WTC11 (cell line): Measurements from ENCODE around the gene FHAD1.

Experiments used
- CBFB ChIP-seq: sonication (generic); formaldehyde crosslinking; IDR thresholded peaks from 2 replicates; pipeline ENCODE4 v1.8.1; 2022; ENCODE audit warnings: mild to moderate bottlenecking, low read depth, missing genetic modification reagents
- CREB1 ChIP-seq: sonication (generic); formaldehyde crosslinking; IDR thresholded peaks from 2 replicates; pipeline ENCODE4 v1.8.0; 2023; ENCODE audit warnings: mild to moderate bottlenecking, missing genetic modification reagents
- E2F4 ChIP-seq: sonication (generic); formaldehyde crosslinking; IDR thresholded peaks from 2 replicates; pipeline ENCODE4 v1.8.1; 2022; ENCODE audit warnings: low read depth, mild to moderate bottlenecking, moderate library complexity, missing genetic modification reagents, borderline replicate concordance
- MYBL2 ChIP-seq: sonication (generic); formaldehyde crosslinking; IDR thresholded peaks from 2 replicates; pipeline ENCODE4 v1.8.1; 2023; ENCODE audit warnings: mild to moderate bottlenecking, moderate library complexity, missing genetic modification reagents
- SP1 ChIP-seq: sonication (generic); formaldehyde crosslinking; conservative IDR thresholded peaks from 2 replicates; pipeline ENCODE4 v1.8.1; 2022; ENCODE audit warnings: missing genetic modification reagents
- USF1 ChIP-seq: sonication (generic); formaldehyde crosslinking; IDR thresholded peaks from 2 replicates; pipeline ENCODE4 v1.8.0; 2022; ENCODE audit warnings: mild to moderate bottlenecking, missing genetic modification reagents
- ZBTB21 ChIP-seq: sonication (generic); formaldehyde crosslinking; IDR thresholded peaks from 2 replicates; pipeline ENCODE4 v1.8.1; 2023; ENCODE audit warnings: mild to moderate bottlenecking, missing genetic modification reagents, borderline replicate concordance
- ZNF121 ChIP-seq: sonication (generic); formaldehyde crosslinking; IDR thresholded peaks from 2 replicates; pipeline ENCODE4 v1.8.0; 2023; ENCODE audit warnings: missing genetic modification reagents
- ZNF423 ChIP-seq: fragments of 250-450 bp; sonication (Bioruptor Pico); IDR thresholded peaks from 2 replicates; pipeline ENCODE4 v2.1.2; 2022; ENCODE audit warnings: mild to moderate bottlenecking, moderate library complexity
- TF ChIP-seq, protein P1 (sequence below): fragments of 200-600 bp; IDR thresholded peaks from 2 replicates; pipeline ENCODE4 v1.8.0; 2022; ENCODE audit warnings: antibody characterized with exemption
- TF ChIP-seq, protein P2 (sequence below): sonication (generic); formaldehyde crosslinking; IDR thresholded peaks from 2 replicates; pipeline ENCODE4 v1.8.1; 2023; ENCODE audit warnings: mild to moderate bottlenecking, missing genetic modification reagents, moderate library complexity
- TF ChIP-seq, protein P3 (sequence below): sonication (generic); formaldehyde crosslinking; IDR thresholded peaks from 2 replicates; pipeline ENCODE4 v1.8.1; 2022; ENCODE audit warnings: low read depth, missing genetic modification reagents, borderline replicate concordance

DNA sequence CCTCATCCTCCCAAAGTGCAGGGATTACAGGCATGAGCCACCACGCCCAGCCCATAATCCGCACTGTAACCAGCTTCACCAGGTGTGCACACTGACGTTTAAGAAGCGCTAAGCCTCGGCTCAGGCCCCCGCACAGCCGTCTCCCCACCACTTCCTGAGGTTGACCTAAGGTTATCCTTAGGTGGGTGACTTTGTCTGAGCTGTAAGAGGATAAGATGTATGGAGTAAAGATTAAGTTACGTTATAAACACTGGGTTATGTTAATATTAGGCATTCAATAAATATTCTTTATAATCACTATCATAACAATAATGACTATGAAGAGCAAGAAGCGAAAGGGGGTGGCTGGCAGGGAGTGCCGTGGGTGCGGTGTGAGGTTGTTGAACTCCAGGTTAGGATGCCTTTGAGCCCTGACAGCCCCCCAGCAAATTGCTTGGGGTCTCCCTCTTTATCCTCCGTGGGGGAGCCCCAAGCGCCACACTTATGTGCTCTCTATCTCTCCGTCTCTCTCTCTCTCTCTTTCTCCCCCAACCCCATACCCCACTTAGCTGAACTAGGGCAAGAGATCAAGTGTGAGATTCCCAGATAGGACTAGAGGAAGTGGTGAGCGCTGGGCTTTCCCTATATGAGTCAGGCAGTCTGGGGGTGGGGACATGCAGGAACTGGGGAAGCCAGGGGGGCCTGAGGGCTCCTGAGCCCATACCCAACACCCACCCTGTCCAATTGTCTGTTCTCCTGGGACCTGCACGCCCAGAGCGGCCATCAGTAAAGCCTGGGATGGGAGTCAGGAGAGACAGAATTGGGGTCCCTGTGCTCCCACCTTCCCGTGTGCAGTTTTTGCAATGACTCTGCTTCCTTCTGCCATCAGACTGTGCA, 170.3 kb downstream of the FHAD1 start:
- TF ChIP-seq ZNF121 (CRISPR knock-in tag): no peak
- no peak for TF ChIP-seq SP1 (CRISPR knock-in tag)
- TF ChIP-seq, protein P1, sequence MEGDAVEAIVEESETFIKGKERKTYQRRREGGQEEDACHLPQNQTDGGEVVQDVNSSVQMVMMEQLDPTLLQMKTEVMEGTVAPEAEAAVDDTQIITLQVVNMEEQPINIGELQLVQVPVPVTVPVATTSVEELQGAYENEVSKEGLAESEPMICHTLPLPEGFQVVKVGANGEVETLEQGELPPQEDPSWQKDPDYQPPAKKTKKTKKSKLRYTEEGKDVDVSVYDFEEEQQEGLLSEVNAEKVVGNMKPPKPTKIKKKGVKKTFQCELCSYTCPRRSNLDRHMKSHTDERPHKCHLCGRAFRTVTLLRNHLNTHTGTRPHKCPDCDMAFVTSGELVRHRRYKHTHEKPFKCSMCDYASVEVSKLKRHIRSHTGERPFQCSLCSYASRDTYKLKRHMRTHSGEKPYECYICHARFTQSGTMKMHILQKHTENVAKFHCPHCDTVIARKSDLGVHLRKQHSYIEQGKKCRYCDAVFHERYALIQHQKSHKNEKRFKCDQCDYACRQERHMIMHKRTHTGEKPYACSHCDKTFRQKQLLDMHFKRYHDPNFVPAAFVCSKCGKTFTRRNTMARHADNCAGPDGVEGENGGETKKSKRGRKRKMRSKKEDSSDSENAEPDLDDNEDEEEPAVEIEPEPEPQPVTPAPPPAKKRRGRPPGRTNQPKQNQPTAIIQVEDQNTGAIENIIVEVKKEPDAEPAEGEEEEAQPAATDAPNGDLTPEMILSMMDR: no peak
- no peak for TF ChIP-seq MYBL2 (CRISPR knock-in tag)
- TF ChIP-seq USF1: no peak
- no peak for TF ChIP-seq CBFB (CRISPR knock-in tag)
- no peak for TF ChIP-seq CREB1
- TF ChIP-seq ZNF423: no peak
- TF ChIP-seq, protein P2, sequence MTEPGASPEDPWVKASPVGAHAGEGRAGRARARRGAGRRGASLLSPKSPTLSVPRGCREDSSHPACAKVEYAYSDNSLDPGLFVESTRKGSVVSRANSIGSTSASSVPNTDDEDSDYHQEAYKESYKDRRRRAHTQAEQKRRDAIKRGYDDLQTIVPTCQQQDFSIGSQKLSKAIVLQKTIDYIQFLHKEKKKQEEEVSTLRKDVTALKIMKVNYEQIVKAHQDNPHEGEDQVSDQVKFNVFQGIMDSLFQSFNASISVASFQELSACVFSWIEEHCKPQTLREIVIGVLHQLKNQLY (CRISPR knock-in tag): no peak
- TF ChIP-seq E2F4 (CRISPR knock-in tag): no peak
- TF ChIP-seq, protein P3, sequence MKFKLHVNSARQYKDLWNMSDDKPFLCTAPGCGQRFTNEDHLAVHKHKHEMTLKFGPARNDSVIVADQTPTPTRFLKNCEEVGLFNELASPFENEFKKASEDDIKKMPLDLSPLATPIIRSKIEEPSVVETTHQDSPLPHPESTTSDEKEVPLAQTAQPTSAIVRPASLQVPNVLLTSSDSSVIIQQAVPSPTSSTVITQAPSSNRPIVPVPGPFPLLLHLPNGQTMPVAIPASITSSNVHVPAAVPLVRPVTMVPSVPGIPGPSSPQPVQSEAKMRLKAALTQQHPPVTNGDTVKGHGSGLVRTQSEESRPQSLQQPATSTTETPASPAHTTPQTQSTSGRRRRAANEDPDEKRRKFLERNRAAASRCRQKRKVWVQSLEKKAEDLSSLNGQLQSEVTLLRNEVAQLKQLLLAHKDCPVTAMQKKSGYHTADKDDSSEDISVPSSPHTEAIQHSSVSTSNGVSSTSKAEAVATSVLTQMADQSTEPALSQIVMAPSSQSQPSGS (CRISPR knock-in tag): no peak
- no peak for TF ChIP-seq ZBTB21 (CRISPR knock-in tag)
